Inflammatory macrophage treated with lipopolysaccharide for 4 hours (primary cell): Measurements from ENCODE around the gene APC2.

Experiments
- DNase-seq: peaks from one replicate; pipeline ENCODE4 v3.0.0-alpha.2; 2020

APC2 gene

GRCh38 chr19:1449467-1450442 is at the start of gene APC2:
Gene APC2 (plus strand): TSS chr19:1450121. CDS start chr19:1453002, 2,881 bp downstream.
- DNase-seq, result no peak

GRCh38 chr19:1400281-1401137 is 49.4 kb upstream of the APC2 start:
- DNase-seq, result no peak

GRCh38 chr19:1401138-1401888 is 48.6 kb upstream of the APC2 start, which contains the start of gene GAMT:
Gene GAMT (minus strand): TSS chr19:1401542. CDS start chr19:1401476, 66 bp downstream.
- DNase-seq, result no peak

GRCh38 chr19:1401889-1402217 is 48.1 kb upstream of the APC2 start:
- no peak for DNase-seq

- no peak for DNase-seq
These were observed 47.4 kb upstream of the APC2 start for GRCh38 chr19:1402411-1403070.

- DNase-seq, result peak; percentile 99
These were observed 43.0 kb upstream of the APC2 start for GRCh38 chr19:1406774-1407527.

GRCh38 chr19:1407528-1408299 is 42.2 kb upstream of the APC2 start, which contains the start of gene DAZAP1:
Gene DAZAP1 (plus strand): TSS chr19:1407586. CDS start chr19:1407774, 188 bp downstream.
- DNase-seq, result no peak

- DNase-seq, result peak; percentile 40
These were observed 41.4 kb upstream of the APC2 start for GRCh38 chr19:1408300-1409203.

GRCh38 chr19:1409204-1410005 is 40.5 kb upstream of the APC2 start:
- no peak for DNase-seq

GRCh38 chr19:1410136-1410786 is 39.7 kb upstream of the APC2 start:
- no peak for DNase-seq

- DNase-seq, result no peak
These were observed 39.1 kb upstream of the APC2 start for GRCh38 chr19:1410789-1411188.

- no peak for DNase-seq
These were observed 38.4 kb upstream of the APC2 start for GRCh38 chr19:1411255-1412191.

- no peak for DNase-seq
These were observed 37.5 kb upstream of the APC2 start for GRCh38 chr19:1412323-1412923.

- DNase-seq, result no peak
These were observed 36.7 kb upstream of the APC2 start for GRCh38 chr19:1412995-1413800.

- DNase-seq, result no peak
These were observed 33.7 kb upstream of the APC2 start for GRCh38 chr19:1416014-1416841.
